ENCODE data around the gene INA. TPM values are rescaled to one million over a fixed set of nuclear protein-coding genes. Genes with fewer than 3 reads are reported as not detected.

The INA gene
- total RNA-seq, 1 experiment from 2014 or later: not detected

DNA sequence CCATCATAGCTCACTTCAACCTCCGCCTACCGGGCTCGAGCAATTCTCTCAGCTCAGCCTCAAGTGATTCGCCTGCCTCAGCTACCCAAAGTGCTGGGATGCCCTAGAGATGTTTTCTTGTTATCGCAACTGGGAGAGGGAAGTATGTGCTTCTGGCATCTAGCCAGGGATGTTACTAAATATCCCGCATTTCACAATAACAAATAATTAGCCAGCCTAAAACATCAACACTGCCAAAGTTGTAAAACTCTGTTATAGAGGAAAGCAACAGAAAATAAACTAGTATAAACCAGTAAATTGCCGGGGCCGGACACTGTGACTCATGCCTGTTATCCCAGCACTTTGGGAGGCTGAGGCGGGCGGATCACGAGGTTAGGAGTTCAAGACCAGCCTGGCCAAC is 7.2 kb downstream of the INA start:
- peaks cover 4% of the 10 kb centered on the region; the same call in 1 of the 2 replicates for H3K4me1 ChIP-seq
- H3K9me3 ChIP-seq (replicated peaks): no peaks in the 10 kb centered on the region
- no peak overlapping the region for H3K4me3 ChIP-seq
- no peak overlapping the region for H3K27ac ChIP-seq
- no peak for DNase-seq
- no peaks in the 10 kb centered on the region for H3K36me3 ChIP-seq
- H3K27me3 ChIP-seq: 0 out of 2 replicates have a peak, but pooled peaks cover 4% of the 10 kb centered on the region

DNA sequence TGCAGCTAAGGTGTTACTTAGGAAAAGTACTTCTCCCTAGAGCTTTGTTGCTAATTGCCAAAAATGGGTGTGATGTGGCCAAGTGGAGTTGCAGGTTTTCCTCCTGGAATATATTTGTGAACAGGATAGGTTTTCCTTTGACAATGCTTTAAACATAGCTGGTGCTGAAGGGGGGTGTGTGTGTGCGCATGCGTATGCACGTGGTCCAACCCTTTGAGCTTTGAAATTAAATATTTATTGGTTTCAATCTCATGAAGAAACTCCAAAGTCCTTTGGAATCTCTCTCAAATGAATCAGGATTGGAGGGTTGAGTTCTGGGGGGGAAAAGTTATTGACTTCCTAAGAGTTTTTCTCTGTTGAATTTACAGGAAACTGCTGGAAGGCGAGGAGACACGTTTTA is 11.1 kb downstream of the INA start:
- no peaks in the 10 kb centered on the region for H3K4me1 ChIP-seq
- no peak overlapping the region for H3K27ac ChIP-seq
- 0 out of 2 replicates have a peak, but pooled peaks cover 4% of the 10 kb centered on the region for H3K27me3 ChIP-seq
- H3K9me3 ChIP-seq (replicated peaks): no peaks in the 10 kb centered on the region
- no peak for DNase-seq
- H3K36me3 ChIP-seq: no peaks in the 10 kb centered on the region
- H3K4me3 ChIP-seq: no peak overlapping the region

DNA sequence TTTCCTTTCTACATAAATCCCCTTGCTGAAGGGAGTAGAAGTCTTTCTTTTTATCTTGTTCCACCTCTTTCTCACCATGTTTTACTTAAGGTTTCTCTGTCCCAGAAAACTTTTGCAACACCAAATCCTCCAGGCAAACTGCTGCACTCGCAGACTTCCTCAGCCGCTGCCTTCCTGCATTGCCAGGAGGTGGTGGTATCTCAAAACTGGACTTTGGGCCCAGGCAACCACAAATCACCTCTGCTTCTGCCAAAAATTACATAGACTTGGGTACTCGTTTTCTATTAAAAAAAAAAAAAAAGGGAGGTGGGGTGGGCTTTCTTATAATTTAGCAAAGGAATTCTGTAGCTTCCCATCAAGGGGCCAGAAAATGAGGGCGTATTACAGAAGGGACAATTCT is 14.7 kb downstream of the INA start:
- Histone ChIP-seq H3K36me3 (no peaks in the 10 kb centered on the region), H3K4me1 (no peaks in the 10 kb centered on the region), H3K4me3 (no peak overlapping the region), H3K9me3 (replicated peaks) (no peaks in the 10 kb centered on the region), H3K27me3 (0 out of 2 replicates have a peak, but pooled peaks cover 4% of the 10 kb centered on the region), H3K27ac (no peak overlapping the region)
- no peak for DNase-seq

GRCh38 chr10:103295374-103296015 is 18.6 kb downstream of the INA start:
- Histone ChIP-seq H3K4me3 (no peak overlapping the region), H3K27ac (no peak overlapping the region), H3K27me3 (no peaks in the 10 kb centered on the region), H3K9me3 (replicated peaks) (no peaks in the 10 kb centered on the region), H3K36me3 (no peaks in the 10 kb centered on the region), H3K4me1 (no peaks in the 10 kb centered on the region)
- DNase-seq: no peak

GRCh38 chr10:103307594-103307993 is 30.7 kb downstream of the INA start:
- Histone ChIP-seq H3K27me3 (no peaks in the 10 kb centered on the region), H3K36me3 (peaks cover 63% of the 10 kb centered on the region), H3K4me3 (no peak overlapping the region), H3K9me3 (replicated peaks) (0 out of 2 replicates have a peak, but pooled peaks cover 2% of the 10 kb centered on the region), H3K4me1 (no peaks in the 10 kb centered on the region), H3K27ac (no peak overlapping the region)
- DNase-seq: no peak

GRCh38 chr10:103310197-103310596 is 33.3 kb downstream of the INA start:
- Histone ChIP-seq H3K4me1 (no peaks in the 10 kb centered on the region), H3K4me3 (no peak overlapping the region), H3K9me3 (replicated peaks) (0 out of 2 replicates have a peak, but pooled peaks cover 2% of the 10 kb centered on the region), H3K36me3 (peaks cover 78% of the 10 kb centered on the region), H3K27me3 (no peaks in the 10 kb centered on the region), H3K27ac (no peak overlapping the region)
- no peak for DNase-seq

- Histone ChIP-seq H3K4me3 (no peak overlapping the region), H3K4me1 (no peaks in the 10 kb centered on the region), H3K27ac (no peak overlapping the region), H3K36me3 (peaks cover 72% of the 10 kb centered on the region), H3K9me3 (replicated peaks) (no peaks in the 10 kb centered on the region), H3K27me3 (no peaks in the 10 kb centered on the region)
- DNase-seq: no peak
Measured at GRCh38 chr10:103316087-103316486, 39.1 kb downstream of the INA start.

DNA sequence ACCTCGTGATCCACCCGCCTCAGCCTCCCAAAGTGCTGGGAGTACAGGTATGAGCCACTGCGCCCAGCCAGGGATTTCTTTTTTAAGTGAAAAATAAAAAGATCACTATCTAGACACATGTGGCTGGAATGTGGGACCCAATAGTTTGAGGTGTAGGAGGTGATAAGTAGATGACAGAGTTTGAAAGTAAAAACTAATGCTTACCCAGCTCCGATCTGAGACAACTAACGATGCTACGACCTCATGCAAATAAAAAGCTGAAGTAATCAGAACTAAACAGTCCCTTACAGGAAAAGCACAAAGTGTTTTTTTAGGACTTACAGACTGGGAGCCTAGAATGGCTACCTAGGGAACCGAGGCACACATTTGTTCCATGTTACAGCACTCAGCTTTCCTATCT is 51.0 kb downstream of the INA start:
- DNase-seq: no peak
- Histone ChIP-seq H3K4me1 (no peaks in the 10 kb centered on the region), H3K27me3 (no peaks in the 10 kb centered on the region), H3K9me3 (replicated peaks) (no peaks in the 10 kb centered on the region), H3K36me3 (peaks cover 63% of the 10 kb centered on the region), H3K4me3 (no peak overlapping the region), H3K27ac (no peak overlapping the region)

- no peaks in the 10 kb centered on the region for H3K27me3 ChIP-seq
- peaks cover 47% of the 10 kb centered on the region for H3K36me3 ChIP-seq
- H3K27ac ChIP-seq: no peak overlapping the region
- no peak overlapping the region for H3K4me3 ChIP-seq
- H3K4me1 ChIP-seq: no peaks in the 10 kb centered on the region
- DNase-seq: peak in 1 of 2 experiments; percentile 29
- H3K9me3 ChIP-seq (replicated peaks): no peaks in the 10 kb centered on the region
Measured at GRCh38 chr10:103333934-103334520, 57.1 kb downstream of the INA start.

- H3K27ac ChIP-seq: no peak overlapping the region
- H3K9me3 ChIP-seq (replicated peaks): no peaks in the 10 kb centered on the region
- DNase-seq: no peak
- H3K27me3 ChIP-seq: no peaks in the 10 kb centered on the region
- H3K4me3 ChIP-seq: no peak overlapping the region
- H3K36me3 ChIP-seq: peaks cover 50% of the 10 kb centered on the region
- H3K4me1 ChIP-seq: no peaks in the 10 kb centered on the region
Measured at GRCh38 chr10:103334567-103334966, 57.6 kb downstream of the INA start.

DNA sequence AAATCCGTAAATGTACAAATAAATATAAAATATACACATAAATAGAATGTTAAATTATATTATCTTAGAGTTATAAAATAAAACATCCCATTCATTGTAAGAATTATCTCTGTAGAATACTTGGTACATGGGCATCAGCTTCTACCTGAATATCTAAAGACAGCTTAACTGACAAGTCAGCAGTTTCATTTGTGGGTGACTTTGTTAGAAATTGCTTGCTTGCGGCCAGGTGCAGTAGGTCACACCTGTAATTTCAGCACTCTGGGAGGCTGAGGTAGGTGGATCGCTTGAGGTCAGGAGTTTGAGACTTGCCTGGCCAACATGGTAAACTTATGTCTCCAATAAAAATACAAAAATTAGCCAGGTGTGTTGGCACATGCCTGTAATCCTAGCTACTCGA is 59.4 kb downstream of the INA start:
- no peak overlapping the region for H3K27ac ChIP-seq
- no peak overlapping the region for H3K4me3 ChIP-seq
- H3K36me3 ChIP-seq: peaks cover 51% of the 10 kb centered on the region
- DNase-seq: no peak
- no peaks in the 10 kb centered on the region for H3K9me3 ChIP-seq (replicated peaks)
- no peaks in the 10 kb centered on the region for H3K27me3 ChIP-seq
- no peaks in the 10 kb centered on the region for H3K4me1 ChIP-seq

Other genes with a start within 250 kb of the INA start
- gene NT5C2, start 83.9 kb upstream of the INA start, total RNA-seq (2014; rRNA removed; shearing (Covaris generic)): 77.0 and 78.4 TPM in 2 replicates
- not detected in 2 replicates for gene RPEL1, start 31.3 kb upstream of the INA start, total RNA-seq (2014; rRNA removed; shearing (Covaris generic))
- 25.0 and 28.9 TPM in 2 replicates for gene PCGF6, start 74.0 kb downstream of the INA start, total RNA-seq (2014; rRNA removed; shearing (Covaris generic))
- 20.7 and 23.2 TPM in 2 replicates for gene TAF5, start 90.8 kb downstream of the INA start, total RNA-seq (2014; rRNA removed; shearing (Covaris generic))
- gene ATP5MK, start 119.3 kb downstream of the INA start, total RNA-seq (2014; rRNA removed; shearing (Covaris generic)): 307 and 321 TPM in 2 replicates
- gene PDCD11, start 119.5 kb downstream of the INA start, total RNA-seq (2014; rRNA removed; shearing (Covaris generic)): 76.1 and 80.0 TPM in 2 replicates
- gene CALHM2, start 175.2 kb downstream of the INA start, total RNA-seq (2014; rRNA removed; shearing (Covaris generic)): 34.8 and 35.0 TPM in 2 replicates
- 0.02 and 0.13 TPM in 2 replicates for gene CALHM1, start 181.8 kb downstream of the INA start, total RNA-seq (2014; rRNA removed; shearing (Covaris generic))
- gene CALHM3, start 202.1 kb downstream of the INA start, total RNA-seq (2014; rRNA removed; shearing (Covaris generic)): not detected in 2 replicates
- 2.6 and 4.1 TPM in 2 replicates for gene NEURL1, start 216.6 kb downstream of the INA start, total RNA-seq (2014; rRNA removed; shearing (Covaris generic))

Data from SJCRH30 (cell line).